Cardiac septum (tissue), 1 donor: ENCODE results near the gene OR4S1. TPM values are rescaled to one million over a fixed set of nuclear protein-coding genes. Genes with fewer than 3 reads are reported as not detected.
A peak's percentile ranks its signal among the peaks of the same experiment; 100 is the strongest.
"Not testable (repeated sequence)": the region's sequence is repeated elsewhere in the genome, so short reads cannot be mapped to it uniquely, and the experiment has no call there.

ENCODE experiments used
- DNase-seq: peaks from one replicate; pipeline ENCODE4 v3.0.0-alpha.2; 2020; ENCODE audit warnings: low spot score
- intact Hi-C: fragments of 100-400 bp; cut with DNase I; formaldehyde crosslinking; loops from one replicate; pipeline ENCODE4 v1.14.0; 2022
- long read RNA-seq: library from polyadenylated mRNA; unstranded; transcript quantifications from one replicate; pipeline ENCODE4 v2.0.0, GENCODE V29; 2021
- total RNA-seq: library from RNA; stranded (reverse); fragmentation: NEBNext Ultra II Directional; extraction: Animal tissue kit (Norgen Biotek cat#: 25700); gene quantifications from one replicate; pipeline ENCODE4 v1.2.1, GENCODE V29; 2021
- donor health status: DM: no; HTN: no; CAD: no.

Gene OR4S1
- total RNA-seq: not detected
- long read RNA-seq: 0 reads

GRCh38 chr11:48305923-48306322 lies at the start of gene OR4S1:
OR4S1 (plus strand) TSS chr11:48306223; CDS start chr11:48306223, 0 bp downstream.
- no peak for DNase-seq
- intact Hi-C loops: no loop called here

GRCh38 chr11:48261600-48261999 lies 44.4 kb upstream of the OR4S1 start:
- no peak for DNase-seq
- intact Hi-C loops: no loop called here

GRCh38 chr11:48263423-48263911 lies 42.6 kb upstream of the OR4S1 start, which contains the start of gene OR4X1:
OR4X1 (plus strand) TSS chr11:48263861; CDS start chr11:48263861, 0 bp downstream.
- intact Hi-C loops: no loop called here
- DNase-seq: no peak

GRCh38 chr11:48270621-48271020 lies 35.4 kb upstream of the OR4S1 start:
- intact Hi-C loops: no loop called here
- DNase-seq: no peak

GRCh38 chr11:48272606-48273005 lies 33.4 kb upstream of the OR4S1 start:
- no peak for DNase-seq
- intact Hi-C loops: no loop called here

GRCh38 chr11:48307760-48308386 lies 1.9 kb downstream of the OR4S1 start:
- DNase-seq: peak; percentile 70
- intact Hi-C loops: no loop called here

- DNase-seq, intact Hi-C loops: not testable (repeated sequence)
Observed at GRCh38 chr11:48313590-48313989, 7.6 kb downstream of the OR4S1 start.

- intact Hi-C loops, DNase-seq: not testable (repeated sequence)
Observed at GRCh38 chr11:48319813-48320212, 13.8 kb downstream of the OR4S1 start.

GRCh38 chr11:48324620-48325019 lies 18.6 kb downstream of the OR4S1 start, which contains the start of gene OR4C3:
OR4C3 (plus strand) TSS chr11:48324920; CDS start chr11:48325022, 102 bp downstream.
- DNase-seq, intact Hi-C loops: not testable (repeated sequence)

- no peak for DNase-seq
- intact Hi-C loops: no loop called here
Observed at GRCh38 chr11:48341466-48341865, 35.4 kb downstream of the OR4S1 start.

- intact Hi-C loops, DNase-seq: not testable (repeated sequence)
Observed at GRCh38 chr11:48342505-48342904, 36.5 kb downstream of the OR4S1 start.

- intact Hi-C loops, DNase-seq: not testable (repeated sequence)
Observed at GRCh38 chr11:48346286-48346685, 40.3 kb downstream of the OR4S1 start.

GRCh38 chr11:48354013-48354412 lies 48.0 kb downstream of the OR4S1 start:
- intact Hi-C loops: no loop called here
- no peak for DNase-seq

- DNase-seq: no peak
- intact Hi-C loops: no loop called here
Observed at GRCh38 chr11:48354677-48355076, 48.7 kb downstream of the OR4S1 start.

Other genes starting within 250 kb of the OR4S1 start
- gene OR4B1, start 89.4 kb upstream of the OR4S1 start, total RNA-seq: not detected
- not detected for gene OR4X2, start 61.1 kb upstream of the OR4S1 start, total RNA-seq
- not detected for gene OR4X1, start 42.4 kb upstream of the OR4S1 start, total RNA-seq
- gene OR4C3, start 18.7 kb downstream of the OR4S1 start, total RNA-seq: not detected
- gene OR4C5, start 60.2 kb downstream of the OR4S1 start, total RNA-seq: not detected
- gene OR4A47, start 182.6 kb downstream of the OR4S1 start, total RNA-seq: not detected